H1 (cell line): ENCODE results near the gene HNRNPM. TPM values are rescaled to one million over a fixed set of nuclear protein-coding genes. Genes with fewer than 3 reads are reported as not detected.

Experiments used
- CTCF ChIA-PET: fragments of 300-600 bp; sonication (Branson Sonifier 250); formaldehyde crosslinking; loops from one replicate; lab custom pipeline; 2021; ENCODE audit not compliant: partially characterized antibody; lab: Charles Lee
- POLR2A ChIA-PET: fragments of 300-600 bp; sonication (Branson Sonifier 250); formaldehyde crosslinking; loops from one replicate; lab custom pipeline; 2021; ENCODE audit warnings: inconsistent platforms; ENCODE audit not compliant: partially characterized antibody; lab: Charles Lee
- DNase-seq, 2 experiments: peaks; one replicate each; pipeline versions ENCODE4 v3.0.0 to v3.0.0-alpha.2; 2010 to 2022; ENCODE audit warnings: low spot score in 2 of 2, low read depth in 1 of 2, mixed read lengths in 1 of 2
- FAIRE-seq: peaks from 2 replicates; lab custom pipeline; 2011; peaks lifted over from hg19 to GRCh38; lab: Jason Lieb, UNC
- H2AFZ ChIP-seq: 2 replicates; pipeline ENCODE4 v1.8.1; 2012; ENCODE audit warnings: low read length, inconsistent platforms
- H2AK5ac ChIP-seq: 2 replicates; pipeline ENCODE4 v1.6.1; 2013; ENCODE audit warnings: low read depth, low read length
- H2BK120ac ChIP-seq: replicated peaks from 2 replicates; pipeline ENCODE3; 2013; ENCODE audit warnings: low read depth, low read length, inconsistent platforms
- H2BK12ac ChIP-seq: 2 replicates; pipeline ENCODE4 v1.6.1; 2013; ENCODE audit warnings: low read depth, low read length
- H2BK15ac ChIP-seq: 2 replicates; pipeline ENCODE4 v1.6.1; 2013; ENCODE audit warnings: low read length
- H2BK20ac ChIP-seq: 2 replicates; pipeline ENCODE4 v1.6.1; 2013; ENCODE audit warnings: low read length
- H2BK5ac ChIP-seq: 2 replicates; pipeline ENCODE4 v1.6.1; 2013; ENCODE audit warnings: low read depth, low read length
- H3K14ac ChIP-seq: 2 replicates; pipeline ENCODE4 v1.6.1; 2013; ENCODE audit warnings: inconsistent platforms; ENCODE audit not compliant: insufficient read length
- H3K18ac ChIP-seq: 2 replicates; pipeline ENCODE4 v1.6.1; 2013; ENCODE audit warnings: low read length; ENCODE audit errors: extremely low read depth
- H3K23ac ChIP-seq: 2 replicates; pipeline ENCODE4 v1.6.1; 2013; ENCODE audit warnings: inconsistent platforms; ENCODE audit not compliant: insufficient read length
- H3K23me2 ChIP-seq: 2 replicates; pipeline ENCODE4 v1.6.1; 2013; ENCODE audit warnings: low read depth, low read length
- H3K27ac ChIP-seq: 2 replicates; pipeline ENCODE4 v1.6.1; 2011; ENCODE audit warnings: low read depth, low read length, inconsistent platforms
- H3K27me3 ChIP-seq, 4 experiments: replicated peaks in 1 of 4; 1 replicate in 1 of 4; 2 replicates in 3 of 4; pipeline versions ENCODE4 v1.6.1 to v1.8.1; 2011 to 2013; ENCODE audit warnings: low read length in 3 of 4, mild to moderate bottlenecking in 3 of 4, inconsistent platforms in 2 of 4, mixed read lengths in 2 of 4, moderate library complexity in 1 of 4; ENCODE audit not compliant: control insufficient read depth in 3 of 4, insufficient read depth in 3 of 4; ENCODE audit errors: extremely low read depth in 1 of 4
- H3K36me3 ChIP-seq, 4 experiments: 2 replicates each; pipeline versions ENCODE4 v1.6.1 to v1.8.1; 2011 to 2013; ENCODE audit warnings: mild to moderate bottlenecking in 4 of 4, low read length in 3 of 4, moderate library complexity in 2 of 4, control low read depth in 1 of 4, inconsistent platforms in 1 of 4; ENCODE audit not compliant: insufficient read depth in 4 of 4, control insufficient read depth in 2 of 4
- H3K4ac ChIP-seq: replicated peaks from 2 replicates; pipeline ENCODE3; 2013; ENCODE audit warnings: low read length, low read depth, mixed read lengths, inconsistent platforms; ENCODE audit not compliant: insufficient read length
- H3K4me1 ChIP-seq, 4 experiments: replicated peaks in 1 of 4; 1 replicate in 1 of 4; 2 replicates in 3 of 4; pipeline versions ENCODE4 v1.6.1 to v1.8.1; 2011 to 2013; ENCODE audit warnings: low read length in 3 of 4, inconsistent platforms in 2 of 4, mixed read lengths in 1 of 4; ENCODE audit not compliant: insufficient read depth in 4 of 4, control insufficient read depth in 3 of 4
- H3K4me2 ChIP-seq, 2 experiments: 2 replicates each; pipeline versions ENCODE4 v1.6.1 to v1.8.1; 2011 to 2013; ENCODE audit warnings: low read depth in 2 of 2, low read length in 2 of 2, control low read depth in 1 of 2, inconsistent platforms in 1 of 2, mild to moderate bottlenecking in 1 of 2; ENCODE audit not compliant: insufficient read depth in 1 of 2
- H3K4me3 ChIP-seq, 4 experiments: fragments of 200-600, 300-600 bp in 1 of 4; sonication (generic), shearing (Covaris generic), sonication (Bioruptor Twin) in 1 of 4; 2 replicates each; pipeline versions ENCODE4 v1.5.1 to v1.8.1; 2011 to 2016; ENCODE audit warnings: low read length in 4 of 4, low read depth in 3 of 4, control low read depth in 2 of 4, inconsistent platforms in 2 of 4, mild to moderate bottlenecking in 2 of 4, mixed read lengths in 1 of 4, moderate library complexity in 1 of 4; ENCODE audit not compliant: insufficient read depth in 2 of 4; ENCODE audit errors: extremely low read depth in 1 of 4
- H3K56ac ChIP-seq: replicated peaks from 2 replicates; pipeline ENCODE3; 2013; ENCODE audit warnings: low read depth, mild to moderate bottlenecking, mixed read lengths, low read length, inconsistent platforms; ENCODE audit not compliant: insufficient read length
- H3K79me1 ChIP-seq: 2 replicates; pipeline ENCODE4 v1.6.1; 2013; ENCODE audit warnings: low read depth, low read length, control low read depth
- H3K79me2 ChIP-seq, 2 experiments: 2 replicates each; pipeline versions ENCODE4 v1.6.1 to v1.8.1; 2012 to 2013; ENCODE audit warnings: low read length in 2 of 2, mild to moderate bottlenecking in 2 of 2, inconsistent platforms in 1 of 2; ENCODE audit not compliant: insufficient read depth in 2 of 2, control insufficient read depth in 1 of 2
- H3K9ac ChIP-seq, 4 experiments: replicated peaks in 1 of 4; 1 replicate in 1 of 4; 2 replicates in 3 of 4; pipeline versions ENCODE4 v1.6.1 to v1.8.1; 2011 to 2013; ENCODE audit warnings: low read depth in 3 of 4, low read length in 3 of 4, control low read depth in 2 of 4, mild to moderate bottlenecking in 2 of 4, moderate library complexity in 2 of 4, inconsistent platforms in 1 of 4; ENCODE audit errors: extremely low read depth in 1 of 4
- H3K9me3 ChIP-seq, 2 experiments: 2 replicates each; pipeline versions ENCODE4 v1.6.1 to v1.8.1; 2012 to 2013; ENCODE audit warnings: mild to moderate bottlenecking in 2 of 2, moderate library complexity in 2 of 2, control low read depth in 1 of 2, inconsistent platforms in 1 of 2, low read depth in 1 of 2, low read length in 1 of 2, mixed read lengths in 1 of 2; ENCODE audit not compliant: insufficient read depth in 2 of 2
- H4K20me1 ChIP-seq, 2 experiments: replicated peaks in 1 of 2; 2 replicates each; pipeline versions ENCODE3 to v1.8.1; 2011 to 2013; ENCODE audit warnings: inconsistent platforms in 2 of 2, low read length in 2 of 2, mild to moderate bottlenecking in 1 of 2; ENCODE audit not compliant: insufficient read depth in 2 of 2, control insufficient read depth in 1 of 2
- H4K5ac ChIP-seq: 2 replicates; pipeline ENCODE4 v1.6.1; 2013; ENCODE audit warnings: low read length, low read depth, mixed read lengths, inconsistent platforms; ENCODE audit not compliant: insufficient read length
- H4K8ac ChIP-seq: 2 replicates; pipeline ENCODE4 v1.8.0; 2013; ENCODE audit warnings: mild to moderate bottlenecking, moderate library complexity, low read length, inconsistent platforms; ENCODE audit not compliant: insufficient read depth; ENCODE audit errors: extremely low read depth
- H4K91ac ChIP-seq: replicated peaks from 2 replicates; pipeline ENCODE3; 2013; ENCODE audit warnings: low read length, mixed read lengths, inconsistent platforms; ENCODE audit not compliant: insufficient read length
- BACH1 ChIP-seq: IDR thresholded peaks from 2 replicates; pipeline ENCODE4 v1.6.1; 2012; ENCODE audit warnings: low read length, improper control_type of control experiment
- EP300 ChIP-seq, 2 experiments: IDR thresholded peaks; 1 replicate in 1 of 2; 2 replicates in 1 of 2; pipeline ENCODE4 v1.6.1; 2011 to 2012; ENCODE audit warnings: low read depth in 2 of 2, low read length in 2 of 2, mild to moderate bottlenecking in 2 of 2, borderline replicate concordance in 1 of 2, inconsistent platforms in 1 of 2, moderate library complexity in 1 of 2
- MAFK ChIP-seq: IDR thresholded peaks from 2 replicates; pipeline ENCODE4 v1.6.1; 2012; ENCODE audit warnings: low read depth, mild to moderate bottlenecking, improper control_type of control experiment, low read length
- RFX5 ChIP-seq: IDR thresholded peaks from 2 replicates; pipeline ENCODE4 v1.6.1; 2011; ENCODE audit warnings: low read depth, low read length, improper control_type of control experiment, borderline replicate concordance
- RXRA ChIP-seq: IDR thresholded peaks from 2 replicates; pipeline ENCODE4 v1.6.1; 2011; ENCODE audit warnings: low read depth, mild to moderate bottlenecking, low read length, moderate library complexity; ENCODE audit not compliant: insufficient read depth
- TBP ChIP-seq: IDR thresholded peaks from 2 replicates; pipeline ENCODE4 v1.6.1; 2011; ENCODE audit warnings: low read depth, low read length, improper control_type of control experiment
- whole genome bisulfite sequencing, 2 experiments: shearing (Covaris generic) in 1 of 2; methylation state at CpG; one replicate each; pipeline versions ENCODE4 v1.1.6 to v1.1.7; 2013 to 2015; ENCODE audit warnings: low lambda C conversion rate in 2 of 2, mixed read lengths in 2 of 2, inconsistent platforms in 1 of 2, low coverage in 1 of 2, missing lambda C conversion rate in 1 of 2; ENCODE audit not compliant: insufficient replicate concordance in 2 of 2, insufficient coverage in 1 of 2, insufficient read length in 1 of 2; ENCODE audit errors: extremely low coverage in 1 of 2, missing lambda C conversion rate in 1 of 2; 5-methylcytosine and 5-hydroxymethylcytosine counted together
- polyA plus RNA-seq, 7 experiments: library from polyadenylated mRNA; depleted of rRNA in 3 of 7; stranded (reverse) in 5 of 7; unstranded in 2 of 7; fragments of >200 nt in 5 of 7; fragments of 200-250 nt in 2 of 7; gene quantifications; 1 replicate in 5 of 7; 2 replicates in 1 of 7; 4 replicates in 1 of 7; pipeline versions ENCODE4 v1.2.1 to v1.2.3, GENCODE V29; 2011 to 2013; ENCODE audit warnings: missing spikeins in 2 of 7, mixed read lengths in 2 of 7
- total RNA-seq: library from RNA; stranded (reverse); fragmentation: NEBNext Ultra II Directional; extraction: Animal tissue kit (Norgen Biotek cat#: 25700); gene quantifications from 2 replicates; pipeline ENCODE4 v1.2.1, GENCODE V29; 2021
- TF ChIP-seq, protein P1 (sequence below), 3 experiments: IDR thresholded peaks; 1 replicate in 2 of 3; 2 replicates in 1 of 3; pipeline versions ENCODE4 v1.5.1 to v1.6.1; 2011; ENCODE audit warnings: low read length in 3 of 3, mild to moderate bottlenecking in 3 of 3, inconsistent platforms in 2 of 3, low read depth in 1 of 3, moderate library complexity in 1 of 3; ENCODE audit not compliant: insufficient read depth in 1 of 3; ENCODE audit errors: control extremely low read depth in 1 of 3
- TF ChIP-seq, protein P2 (sequence below): IDR thresholded peaks from 2 replicates; pipeline ENCODE4 v1.6.1; 2011; ENCODE audit warnings: low read depth, mild to moderate bottlenecking, low read length; ENCODE audit not compliant: insufficient read depth

Gene HNRNPM
- total and polyA plus RNA-seq, 2 of the 8 experiments (the other 6 are each of a cell fraction or from before 2014, with no cell fraction given): 375 to 474 TPM

DNA sequence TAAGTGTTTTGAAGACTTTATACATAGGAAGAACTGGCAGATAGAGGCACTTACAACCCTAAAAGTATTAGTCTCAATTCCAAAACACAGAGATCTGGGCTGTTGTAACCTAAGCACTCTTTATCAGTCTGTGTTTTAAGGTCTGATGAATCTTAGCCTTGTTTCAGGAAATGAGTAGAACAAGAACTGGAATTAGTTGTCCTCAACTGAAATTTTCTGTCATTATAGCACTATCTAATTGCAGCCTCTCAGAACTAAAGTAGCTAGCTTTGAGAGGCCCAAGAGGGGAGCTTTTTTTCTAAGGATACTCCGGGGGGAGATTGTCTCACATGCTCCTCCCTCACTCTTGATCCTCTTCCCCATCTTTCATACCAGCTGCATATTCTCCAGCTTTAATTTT lies 13.1 kb downstream of the HNRNPM start:
- no peak overlapping the region for H3K56ac ChIP-seq
- H3K27me3 ChIP-seq: no peaks in the 10 kb centered on the region
- no peak overlapping the region for H3K23ac ChIP-seq
- no peak overlapping the region for H2AK5ac ChIP-seq
- no peak overlapping the region for H2BK120ac ChIP-seq
- H2BK15ac ChIP-seq: no peak overlapping the region
- no peaks in the 10 kb centered on the region for H3K23me2 ChIP-seq
- H2BK5ac ChIP-seq: no peak overlapping the region
- FAIRE-seq (no peak), DNase-seq (no peak)
- H4K20me1 ChIP-seq: peaks cover 50 to 69% of the 10 kb centered on the region in 2 experiments
- 94% methylated on average over 1 of the region's 1 CpG; no CpG with 5 or more reads in 1 of the 2 experiments for WGBS, 2 experiments
- ChIA-PET POLR2A (interaction anchor here (0.9 to 1.4 kb wide), 3 partner anchors 8 to 11 kb away, joined by 3 to 7 read pairs (median 7); no protein-coding TSS in a partner anchor), CTCF (interaction anchor here (0.6 to 2.2 kb wide), 8 partner anchors 12 to 193 kb away, joined by 3 to 6 read pairs (median 4); no protein-coding TSS in a partner anchor)
- H2AFZ ChIP-seq: no peak overlapping the region
- H3K4me2 ChIP-seq: no peak overlapping the region
- H2BK12ac ChIP-seq: no peak overlapping the region
- no peak overlapping the region for H3K4ac ChIP-seq
- H3K9ac ChIP-seq: no peak overlapping the region
- H3K79me2 ChIP-seq: peaks cover 81 to 100% of the 10 kb centered on the region in 2 experiments
- H3K4me3 ChIP-seq: no peak overlapping the region
- no peaks in the 10 kb centered on the region for H3K9me3 ChIP-seq
- no peak overlapping the region for H4K8ac ChIP-seq
- no peak overlapping the region for H4K91ac ChIP-seq
- H3K79me1 ChIP-seq: peaks cover 8% of the 10 kb centered on the region
- H3K14ac ChIP-seq: no peak overlapping the region
- no peak overlapping the region for H2BK20ac ChIP-seq
- H3K36me3 ChIP-seq: peaks cover 18 to 30% (median 23%) of the 10 kb centered on the region in 4 experiments; a peak in 6 of 8 replicates
- peaks cover 8 to 14% (median 13%) of the 10 kb centered on the region in 4 experiments for H3K4me1 ChIP-seq
- no peak overlapping the region for H4K5ac ChIP-seq
- H3K18ac ChIP-seq: no peak overlapping the region
- no peak overlapping the region for H3K27ac ChIP-seq
- TF ChIP-seq, protein P1, sequence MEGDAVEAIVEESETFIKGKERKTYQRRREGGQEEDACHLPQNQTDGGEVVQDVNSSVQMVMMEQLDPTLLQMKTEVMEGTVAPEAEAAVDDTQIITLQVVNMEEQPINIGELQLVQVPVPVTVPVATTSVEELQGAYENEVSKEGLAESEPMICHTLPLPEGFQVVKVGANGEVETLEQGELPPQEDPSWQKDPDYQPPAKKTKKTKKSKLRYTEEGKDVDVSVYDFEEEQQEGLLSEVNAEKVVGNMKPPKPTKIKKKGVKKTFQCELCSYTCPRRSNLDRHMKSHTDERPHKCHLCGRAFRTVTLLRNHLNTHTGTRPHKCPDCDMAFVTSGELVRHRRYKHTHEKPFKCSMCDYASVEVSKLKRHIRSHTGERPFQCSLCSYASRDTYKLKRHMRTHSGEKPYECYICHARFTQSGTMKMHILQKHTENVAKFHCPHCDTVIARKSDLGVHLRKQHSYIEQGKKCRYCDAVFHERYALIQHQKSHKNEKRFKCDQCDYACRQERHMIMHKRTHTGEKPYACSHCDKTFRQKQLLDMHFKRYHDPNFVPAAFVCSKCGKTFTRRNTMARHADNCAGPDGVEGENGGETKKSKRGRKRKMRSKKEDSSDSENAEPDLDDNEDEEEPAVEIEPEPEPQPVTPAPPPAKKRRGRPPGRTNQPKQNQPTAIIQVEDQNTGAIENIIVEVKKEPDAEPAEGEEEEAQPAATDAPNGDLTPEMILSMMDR (IDR thresholded peaks at IDR 0.05; ENCODE audit: control extremely low read depth in 1 of 3, insufficient read depth in 1 of 3, low read depth in 1 of 3, low read length in 3 of 3): no peak
- TF ChIP-seq RXRA (no peak), BACH1 (no peak), RFX5 (no peak), TBP (no peak), MAFK (no peak), EP300 (IDR thresholded peaks at IDR 0.05; ENCODE audit: borderline replicate concordance in 1 of 2, low read depth in 2 of 2, low read length in 2 of 2) (no peak)
- TF ChIP-seq, protein P2, sequence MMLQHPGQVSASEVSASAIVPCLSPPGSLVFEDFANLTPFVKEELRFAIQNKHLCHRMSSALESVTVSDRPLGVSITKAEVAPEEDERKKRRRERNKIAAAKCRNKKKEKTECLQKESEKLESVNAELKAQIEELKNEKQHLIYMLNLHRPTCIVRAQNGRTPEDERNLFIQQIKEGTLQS: no peak
